H1 (cell line): ENCODE data around the gene C2orf80. TPM values are rescaled to one million over a fixed set of nuclear protein-coding genes. Genes with fewer than 3 reads are reported as not detected.

Experiments
- CTCF ChIA-PET: fragments of 300-600 bp; sonication (Branson Sonifier 250); formaldehyde crosslinking; loops from one replicate; lab custom pipeline; 2021; ENCODE audit not compliant: partially characterized antibody; lab: Charles Lee
- POLR2A ChIA-PET: fragments of 300-600 bp; sonication (Branson Sonifier 250); formaldehyde crosslinking; loops from one replicate; lab custom pipeline; 2021; ENCODE audit warnings: inconsistent platforms; ENCODE audit not compliant: partially characterized antibody; lab: Charles Lee
- DNase-seq, 2 experiments: peaks; one replicate each; pipeline versions ENCODE4 v3.0.0 to v3.0.0-alpha.2; 2010 to 2022; ENCODE audit warnings: low spot score in 2 of 2, low read depth in 1 of 2, mixed read lengths in 1 of 2
- FAIRE-seq: peaks from 2 replicates; lab custom pipeline; 2011; peaks lifted over from hg19 to GRCh38; lab: Jason Lieb, UNC
- H2AFZ ChIP-seq: 2 replicates; pipeline ENCODE4 v1.8.1; 2012; ENCODE audit warnings: low read length, inconsistent platforms
- H2AK5ac ChIP-seq: 2 replicates; pipeline ENCODE4 v1.6.1; 2013; ENCODE audit warnings: low read depth, low read length
- H2BK120ac ChIP-seq: replicated peaks from 2 replicates; pipeline ENCODE3; 2013; ENCODE audit warnings: low read depth, low read length, inconsistent platforms
- H2BK12ac ChIP-seq: 2 replicates; pipeline ENCODE4 v1.6.1; 2013; ENCODE audit warnings: low read depth, low read length
- H2BK15ac ChIP-seq: 2 replicates; pipeline ENCODE4 v1.6.1; 2013; ENCODE audit warnings: low read length
- H2BK20ac ChIP-seq: 2 replicates; pipeline ENCODE4 v1.6.1; 2013; ENCODE audit warnings: low read length
- H2BK5ac ChIP-seq: 2 replicates; pipeline ENCODE4 v1.6.1; 2013; ENCODE audit warnings: low read depth, low read length
- H3K14ac ChIP-seq: 2 replicates; pipeline ENCODE4 v1.6.1; 2013; ENCODE audit warnings: inconsistent platforms; ENCODE audit not compliant: insufficient read length
- H3K18ac ChIP-seq: 2 replicates; pipeline ENCODE4 v1.6.1; 2013; ENCODE audit warnings: low read length; ENCODE audit errors: extremely low read depth
- H3K23ac ChIP-seq: 2 replicates; pipeline ENCODE4 v1.6.1; 2013; ENCODE audit warnings: inconsistent platforms; ENCODE audit not compliant: insufficient read length
- H3K23me2 ChIP-seq: 2 replicates; pipeline ENCODE4 v1.6.1; 2013; ENCODE audit warnings: low read depth, low read length
- H3K27ac ChIP-seq: 2 replicates; pipeline ENCODE4 v1.6.1; 2011; ENCODE audit warnings: low read depth, low read length, inconsistent platforms
- H3K27me3 ChIP-seq, 4 experiments: replicated peaks in 1 of 4; 1 replicate in 1 of 4; 2 replicates in 3 of 4; pipeline versions ENCODE4 v1.6.1 to v1.8.1; 2011 to 2013; ENCODE audit warnings: low read length in 3 of 4, mild to moderate bottlenecking in 3 of 4, inconsistent platforms in 2 of 4, mixed read lengths in 2 of 4, moderate library complexity in 1 of 4; ENCODE audit not compliant: control insufficient read depth in 3 of 4, insufficient read depth in 3 of 4; ENCODE audit errors: extremely low read depth in 1 of 4
- H3K36me3 ChIP-seq, 4 experiments: 2 replicates each; pipeline versions ENCODE4 v1.6.1 to v1.8.1; 2011 to 2013; ENCODE audit warnings: mild to moderate bottlenecking in 4 of 4, low read length in 3 of 4, moderate library complexity in 2 of 4, control low read depth in 1 of 4, inconsistent platforms in 1 of 4; ENCODE audit not compliant: insufficient read depth in 4 of 4, control insufficient read depth in 2 of 4
- H3K4ac ChIP-seq: replicated peaks from 2 replicates; pipeline ENCODE3; 2013; ENCODE audit warnings: low read length, low read depth, mixed read lengths, inconsistent platforms; ENCODE audit not compliant: insufficient read length
- H3K4me1 ChIP-seq, 4 experiments: replicated peaks in 1 of 4; 1 replicate in 1 of 4; 2 replicates in 3 of 4; pipeline versions ENCODE4 v1.6.1 to v1.8.1; 2011 to 2013; ENCODE audit warnings: low read length in 3 of 4, inconsistent platforms in 2 of 4, mixed read lengths in 1 of 4; ENCODE audit not compliant: insufficient read depth in 4 of 4, control insufficient read depth in 3 of 4
- H3K4me2 ChIP-seq, 2 experiments: 2 replicates each; pipeline versions ENCODE4 v1.6.1 to v1.8.1; 2011 to 2013; ENCODE audit warnings: low read depth in 2 of 2, low read length in 2 of 2, control low read depth in 1 of 2, inconsistent platforms in 1 of 2, mild to moderate bottlenecking in 1 of 2; ENCODE audit not compliant: insufficient read depth in 1 of 2
- H3K4me3 ChIP-seq, 4 experiments: fragments of 200-600, 300-600 bp in 1 of 4; sonication (generic), shearing (Covaris generic), sonication (Bioruptor Twin) in 1 of 4; 2 replicates each; pipeline versions ENCODE4 v1.5.1 to v1.8.1; 2011 to 2016; ENCODE audit warnings: low read length in 4 of 4, low read depth in 3 of 4, control low read depth in 2 of 4, inconsistent platforms in 2 of 4, mild to moderate bottlenecking in 2 of 4, mixed read lengths in 1 of 4, moderate library complexity in 1 of 4; ENCODE audit not compliant: insufficient read depth in 2 of 4; ENCODE audit errors: extremely low read depth in 1 of 4
- H3K56ac ChIP-seq: replicated peaks from 2 replicates; pipeline ENCODE3; 2013; ENCODE audit warnings: low read depth, mild to moderate bottlenecking, mixed read lengths, low read length, inconsistent platforms; ENCODE audit not compliant: insufficient read length
- H3K79me1 ChIP-seq: 2 replicates; pipeline ENCODE4 v1.6.1; 2013; ENCODE audit warnings: low read depth, low read length, control low read depth
- H3K79me2 ChIP-seq, 2 experiments: 2 replicates each; pipeline versions ENCODE4 v1.6.1 to v1.8.1; 2012 to 2013; ENCODE audit warnings: low read length in 2 of 2, mild to moderate bottlenecking in 2 of 2, inconsistent platforms in 1 of 2; ENCODE audit not compliant: insufficient read depth in 2 of 2, control insufficient read depth in 1 of 2
- H3K9ac ChIP-seq, 4 experiments: replicated peaks in 1 of 4; 1 replicate in 1 of 4; 2 replicates in 3 of 4; pipeline versions ENCODE4 v1.6.1 to v1.8.1; 2011 to 2013; ENCODE audit warnings: low read depth in 3 of 4, low read length in 3 of 4, control low read depth in 2 of 4, mild to moderate bottlenecking in 2 of 4, moderate library complexity in 2 of 4, inconsistent platforms in 1 of 4; ENCODE audit errors: extremely low read depth in 1 of 4
- H3K9me3 ChIP-seq, 2 experiments: 2 replicates each; pipeline versions ENCODE4 v1.6.1 to v1.8.1; 2012 to 2013; ENCODE audit warnings: mild to moderate bottlenecking in 2 of 2, moderate library complexity in 2 of 2, control low read depth in 1 of 2, inconsistent platforms in 1 of 2, low read depth in 1 of 2, low read length in 1 of 2, mixed read lengths in 1 of 2; ENCODE audit not compliant: insufficient read depth in 2 of 2
- H4K20me1 ChIP-seq, 2 experiments: replicated peaks in 1 of 2; 2 replicates each; pipeline versions ENCODE3 to v1.8.1; 2011 to 2013; ENCODE audit warnings: inconsistent platforms in 2 of 2, low read length in 2 of 2, mild to moderate bottlenecking in 1 of 2; ENCODE audit not compliant: insufficient read depth in 2 of 2, control insufficient read depth in 1 of 2
- H4K5ac ChIP-seq: 2 replicates; pipeline ENCODE4 v1.6.1; 2013; ENCODE audit warnings: low read length, low read depth, mixed read lengths, inconsistent platforms; ENCODE audit not compliant: insufficient read length
- H4K8ac ChIP-seq: 2 replicates; pipeline ENCODE4 v1.8.0; 2013; ENCODE audit warnings: mild to moderate bottlenecking, moderate library complexity, low read length, inconsistent platforms; ENCODE audit not compliant: insufficient read depth; ENCODE audit errors: extremely low read depth
- H4K91ac ChIP-seq: replicated peaks from 2 replicates; pipeline ENCODE3; 2013; ENCODE audit warnings: low read length, mixed read lengths, inconsistent platforms; ENCODE audit not compliant: insufficient read length
- CHD2 ChIP-seq: IDR thresholded peaks from 2 replicates; pipeline ENCODE4 v1.6.1; 2012; ENCODE audit warnings: low read length, improper control_type of control experiment
- RAD21 ChIP-seq, 2 experiments: IDR thresholded peaks in 1 of 2; conservative IDR thresholded peaks in 1 of 2; 2 replicates each; pipeline ENCODE4 v1.6.1; 2011; ENCODE audit warnings: low read depth in 2 of 2, low read length in 2 of 2, improper control_type of control experiment in 1 of 2, inconsistent platforms in 1 of 2, mild to moderate bottlenecking in 1 of 2, moderate library complexity in 1 of 2
- WGBS, 2 experiments: shearing (Covaris generic) in 1 of 2; methylation state at CpG; one replicate each; pipeline versions ENCODE4 v1.1.6 to v1.1.7; 2013 to 2015; ENCODE audit warnings: low lambda C conversion rate in 2 of 2, mixed read lengths in 2 of 2, inconsistent platforms in 1 of 2, low coverage in 1 of 2, missing lambda C conversion rate in 1 of 2; ENCODE audit not compliant: insufficient replicate concordance in 2 of 2, insufficient coverage in 1 of 2, insufficient read length in 1 of 2; ENCODE audit errors: extremely low coverage in 1 of 2, missing lambda C conversion rate in 1 of 2; 5-methylcytosine and 5-hydroxymethylcytosine counted together
- polyA plus RNA-seq, 7 experiments: library from polyadenylated mRNA; depleted of rRNA in 3 of 7; stranded (reverse) in 5 of 7; unstranded in 2 of 7; fragments of >200 nt in 5 of 7; fragments of 200-250 nt in 2 of 7; gene quantifications; 1 replicate in 5 of 7; 2 replicates in 1 of 7; 4 replicates in 1 of 7; pipeline versions ENCODE4 v1.2.1 to v1.2.3, GENCODE V29; 2011 to 2013; ENCODE audit warnings: missing spikeins in 2 of 7, mixed read lengths in 2 of 7
- total RNA-seq: library from RNA; stranded (reverse); fragmentation: NEBNext Ultra II Directional; extraction: Animal tissue kit (Norgen Biotek cat#: 25700); gene quantifications from 2 replicates; pipeline ENCODE4 v1.2.1, GENCODE V29; 2021
- TF ChIP-seq, protein P1 (sequence below), 3 experiments: IDR thresholded peaks; 1 replicate in 2 of 3; 2 replicates in 1 of 3; pipeline versions ENCODE4 v1.5.1 to v1.6.1; 2011; ENCODE audit warnings: low read length in 3 of 3, mild to moderate bottlenecking in 3 of 3, inconsistent platforms in 2 of 3, low read depth in 1 of 3, moderate library complexity in 1 of 3; ENCODE audit not compliant: insufficient read depth in 1 of 3; ENCODE audit errors: control extremely low read depth in 1 of 3

Gene C2orf80
- total and polyA plus RNA-seq, 2 of the 8 experiments (the other 6 are each of a cell fraction or from before 2014, with no cell fraction given): 0.97 to 1.1 TPM

DNA sequence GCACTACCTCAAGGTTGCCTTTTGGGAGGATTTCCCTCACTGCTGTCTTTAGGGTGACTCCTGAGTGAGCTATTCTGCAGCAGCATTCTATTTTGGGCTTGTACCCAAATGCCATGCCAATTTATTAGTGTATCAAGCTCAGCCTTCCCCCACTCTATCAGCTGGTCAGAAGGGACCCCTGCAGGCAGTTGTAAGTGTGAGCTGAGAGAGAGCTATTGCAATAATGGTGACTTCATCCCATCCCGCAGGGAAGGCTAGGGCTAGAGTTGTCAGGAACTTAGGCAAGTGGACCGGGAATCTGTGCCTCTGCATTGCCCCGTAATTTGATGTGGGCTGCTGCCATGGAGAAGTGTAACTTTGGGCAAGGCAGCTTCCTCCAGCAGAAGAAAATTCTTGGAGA, 42.1 kb downstream of the C2orf80 start:
- Histone ChIP-seq H3K9me3 (0 out of 4 replicates have a peak, but pooled peaks cover 2 to 5% of the 10 kb centered on the region in 2 experiments), H3K79me1 (no peaks in the 10 kb centered on the region), H2AFZ (peak overlapping the region; percentile 2; the same call in 1 of the 2 replicates), H4K5ac (no peak overlapping the region), H4K8ac (no peak overlapping the region), H2BK120ac (no peak overlapping the region), H3K4me1 (0 out of 7 replicates have a peak, but pooled peaks cover 0 to 3% (median 0%) of the 10 kb centered on the region in 4 experiments), H3K9ac (no peak overlapping the region), H3K18ac (no peak overlapping the region), H3K27ac (no peak overlapping the region), H3K36me3 (no peaks in the 10 kb centered on the region), H2AK5ac (no peak overlapping the region), H3K27me3 (no peaks in the 10 kb centered on the region; a peak in 1 of 7 replicates), H3K23me2 (no peaks in the 10 kb centered on the region), H2BK5ac (no peak overlapping the region), H2BK12ac (no peak overlapping the region; the same call in 1 of the 2 replicates), H3K23ac (no peak overlapping the region), H3K4ac (no peak overlapping the region), H2BK20ac (peak overlapping the region; percentile 9; the same call in 1 of the 2 replicates), H3K79me2 (no peaks in the 10 kb centered on the region), H4K91ac (no peak overlapping the region), H3K4me3 (no peak overlapping the region), H4K20me1 (no peaks in the 10 kb centered on the region), H2BK15ac (peak overlapping the region; percentile 66; the same call in 1 of the 2 replicates), H3K14ac (no peak overlapping the region), H3K56ac (no peak overlapping the region), H3K4me2 (no peak overlapping the region)
- ChIA-PET POLR2A (no interaction called here), CTCF (interaction anchor here (0.6 to 6.5 kb wide), 22 partner anchors 11 to 1169 kb away, joined by 3 to 56 read pairs (median 3); no protein-coding TSS in a partner anchor)
- FAIRE-seq: no peak
- WGBS, 2 experiments: 98% methylated on average over 3 of the region's 3 CpGs; no CpG with 5 or more reads in 1 of the 2 experiments
- TF ChIP-seq RAD21 (IDR thresholded peaks at IDR 0.05 in 1 of 2, conservative IDR thresholded peaks at IDR 0.05 in 1 of 2; ENCODE audit: low read depth in 2 of 2, low read length in 2 of 2): peak; percentile 32 to 46; a peak in 2 of 4 replicates
- no peak for TF ChIP-seq CHD2
- TF ChIP-seq, protein P1, sequence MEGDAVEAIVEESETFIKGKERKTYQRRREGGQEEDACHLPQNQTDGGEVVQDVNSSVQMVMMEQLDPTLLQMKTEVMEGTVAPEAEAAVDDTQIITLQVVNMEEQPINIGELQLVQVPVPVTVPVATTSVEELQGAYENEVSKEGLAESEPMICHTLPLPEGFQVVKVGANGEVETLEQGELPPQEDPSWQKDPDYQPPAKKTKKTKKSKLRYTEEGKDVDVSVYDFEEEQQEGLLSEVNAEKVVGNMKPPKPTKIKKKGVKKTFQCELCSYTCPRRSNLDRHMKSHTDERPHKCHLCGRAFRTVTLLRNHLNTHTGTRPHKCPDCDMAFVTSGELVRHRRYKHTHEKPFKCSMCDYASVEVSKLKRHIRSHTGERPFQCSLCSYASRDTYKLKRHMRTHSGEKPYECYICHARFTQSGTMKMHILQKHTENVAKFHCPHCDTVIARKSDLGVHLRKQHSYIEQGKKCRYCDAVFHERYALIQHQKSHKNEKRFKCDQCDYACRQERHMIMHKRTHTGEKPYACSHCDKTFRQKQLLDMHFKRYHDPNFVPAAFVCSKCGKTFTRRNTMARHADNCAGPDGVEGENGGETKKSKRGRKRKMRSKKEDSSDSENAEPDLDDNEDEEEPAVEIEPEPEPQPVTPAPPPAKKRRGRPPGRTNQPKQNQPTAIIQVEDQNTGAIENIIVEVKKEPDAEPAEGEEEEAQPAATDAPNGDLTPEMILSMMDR (IDR thresholded peaks at IDR 0.05; ENCODE audit: control extremely low read depth in 1 of 3, insufficient read depth in 1 of 3, low read depth in 1 of 3, low read length in 3 of 3): peak in 1 of 3 experiments; percentile 20; a peak in 1 of 4 replicates
- no peak for DNase-seq
